HEK293 (cell line): Measurements from ENCODE around the gene PPFIA4.

Experiments used
- CTCF ChIA-PET: fragments of 350-600 bp; formaldehyde crosslinking; extraction: SDS; loops from one replicate; lab custom pipeline; 2021; ENCODE audit warnings: antibody characterized with exemption; lab: Yijun Ruan, JAX
- POLR2A ChIA-PET: fragments of 300-600 bp; formaldehyde crosslinking; extraction: SDS; loops from one replicate; lab custom pipeline; 2020; ENCODE audit warnings: antibody characterized with exemption, inconsistent platforms; lab: Yijun Ruan, JAX
- H3K27ac ChIP-seq: fragments of 200-500 bp; sonication (Bioruptor generic); 2 replicates; pipeline ENCODE4 v1.5.1; 2014; ENCODE audit warnings: low read depth, low read length, control low read depth, inconsistent platforms; ENCODE audit errors: extremely low read depth
- H3K36me3 ChIP-seq, 2 experiments: fragments of 200-500 bp in 1 of 2; sonication (Bioruptor generic) in 1 of 2; 1 replicate in 1 of 2; 2 replicates in 1 of 2; pipeline ENCODE4 v1.5.1; 2014 to 2017; ENCODE audit warnings: inconsistent platforms in 2 of 2, low read length in 2 of 2; ENCODE audit not compliant: control insufficient read depth in 2 of 2, insufficient read depth in 1 of 2
- H3K4me1 ChIP-seq: fragments of 200-500 bp; sonication (Bioruptor generic); 2 replicates; pipeline ENCODE4 v1.5.1; 2014; ENCODE audit warnings: mild to moderate bottlenecking, low read length, inconsistent platforms; ENCODE audit not compliant: control insufficient read depth, insufficient read depth
- H3K4me3 ChIP-seq: 2 replicates; pipeline ENCODE4 v1.5.1; 2011; ENCODE audit warnings: low read depth, mild to moderate bottlenecking, control low read depth, low read length, moderate library complexity
- H3K9me3 ChIP-seq: fragments of 200-500 bp; sonication (Bioruptor generic); 2 replicates; pipeline ENCODE4 v1.5.1; 2014; ENCODE audit warnings: low read depth, low read length, inconsistent platforms; ENCODE audit not compliant: control insufficient read depth, insufficient read depth
- BCL11A ChIP-seq: fragments of 450-650 bp; formaldehyde crosslinking; IDR thresholded peaks from 2 replicates; pipeline ENCODE4 v1.5.1; 2016; ENCODE audit warnings: low read depth, missing biosample characterization, missing genetic modification characterization
- HIC1 ChIP-seq: fragments of 450-650 bp; formaldehyde crosslinking; IDR thresholded peaks from 2 replicates; pipeline ENCODE4 v1.5.1; 2016; ENCODE audit warnings: missing biosample characterization, missing genetic modification characterization
- KLF1 ChIP-seq: fragments of 450-650 bp; formaldehyde crosslinking; IDR thresholded peaks from 2 replicates; pipeline ENCODE4 v1.5.1; 2016; ENCODE audit warnings: missing biosample characterization, missing genetic modification characterization
- KLF16 ChIP-seq: fragments of 450-650 bp; formaldehyde crosslinking; IDR thresholded peaks from 2 replicates; pipeline ENCODE4 v1.5.1; 2017; ENCODE audit warnings: missing biosample characterization, missing genetic modification characterization
- PATZ1 ChIP-seq: fragments of 450-650 bp; formaldehyde crosslinking; IDR thresholded peaks from 2 replicates; pipeline ENCODE4 v1.5.1; 2016; ENCODE audit warnings: missing biosample characterization, missing genetic modification characterization
- SALL2 ChIP-seq: fragments of 450-650 bp; formaldehyde crosslinking; IDR thresholded peaks from 2 replicates; pipeline ENCODE4 v1.5.0; 2017; ENCODE audit warnings: missing biosample characterization, mild to moderate bottlenecking, missing genetic modification characterization, borderline replicate concordance
- TSHZ1 ChIP-seq: fragments of 450-650 bp; formaldehyde crosslinking; IDR thresholded peaks from 2 replicates; pipeline ENCODE4 v1.5.1; 2016; ENCODE audit warnings: missing biosample characterization, missing genetic modification characterization, borderline replicate concordance
- ZEB2 ChIP-seq: fragments of 450-650 bp; formaldehyde crosslinking; IDR thresholded peaks from 2 replicates; pipeline ENCODE4 v1.5.1; 2016; ENCODE audit warnings: missing biosample characterization, missing genetic modification characterization
- ZIC2 ChIP-seq: fragments of 450-650 bp; formaldehyde crosslinking; IDR thresholded peaks from 2 replicates; pipeline ENCODE4 v1.5.1; 2016; ENCODE audit warnings: missing biosample characterization, missing genetic modification characterization
- ZNF138 ChIP-seq: fragments of 450-650 bp; formaldehyde crosslinking; IDR thresholded peaks from 2 replicates; pipeline ENCODE4 v1.5.1; 2016; ENCODE audit warnings: missing biosample characterization, missing genetic modification characterization, borderline replicate concordance
- ZNF148 ChIP-seq: fragments of 450-650 bp; formaldehyde crosslinking; IDR thresholded peaks from 2 replicates; pipeline ENCODE4 v1.5.0; 2017; ENCODE audit warnings: missing biosample characterization, missing genetic modification characterization, borderline replicate concordance
- ZNF202 ChIP-seq: fragments of 450-650 bp; formaldehyde crosslinking; IDR thresholded peaks from 2 replicates; pipeline ENCODE4 v1.5.1; 2016; ENCODE audit warnings: missing biosample characterization, missing genetic modification characterization, borderline replicate concordance
- ZNF350 ChIP-seq: fragments of 450-650 bp; formaldehyde crosslinking; IDR thresholded peaks from 2 replicates; pipeline ENCODE4 v1.5.0; 2017; ENCODE audit warnings: missing biosample characterization, mild to moderate bottlenecking, missing genetic modification characterization
- ZNF404 ChIP-seq: fragments of 450-650 bp; formaldehyde crosslinking; IDR thresholded peaks from 2 replicates; pipeline ENCODE4 v1.5.1; 2017; ENCODE audit warnings: missing biosample characterization, missing genetic modification characterization
- ZNF664 ChIP-seq: fragments of 450-650 bp; formaldehyde crosslinking; IDR thresholded peaks from 2 replicates; pipeline ENCODE4 v1.5.1; 2016; ENCODE audit warnings: missing biosample characterization, missing genetic modification characterization
- ZNF704 ChIP-seq: fragments of 450-650 bp; formaldehyde crosslinking; IDR thresholded peaks from 2 replicates; pipeline ENCODE4 v1.5.1; 2016; ENCODE audit warnings: missing biosample characterization, missing genetic modification characterization
- ZNF707 ChIP-seq: fragments of 450-650 bp; formaldehyde crosslinking; IDR thresholded peaks from 2 replicates; pipeline ENCODE4 v1.5.1; 2016; ENCODE audit warnings: missing biosample characterization, missing genetic modification characterization

Gene PPFIA4

GRCh38 chr1:203091761-203092330, 65.6 kb downstream of the PPFIA4 start (continued):
- TF ChIP-seq ZNF148 (tag by site-specific recombination) (no peak), KLF1 (no peak), ZNF707 (tag by site-specific recombination) (no peak), KLF16 (tag by site-specific recombination) (no peak), ZNF350 (tag by site-specific recombination) (no peak), ZEB2 (no peak)

GRCh38 chr1:203093754-203094410, 67.6 kb downstream of the PPFIA4 start:
- TF ChIP-seq TSHZ1 (no peak), SALL2 (tag by site-specific recombination) (no peak), ZNF704 (tag by site-specific recombination) (no peak), ZNF404 (tag by site-specific recombination) (no peak), ZNF664 (tag by site-specific recombination) (no peak), PATZ1 (tag by site-specific recombination) (no peak), HIC1 (no peak), ZNF138 (tag by site-specific recombination) (no peak), ZNF202 (tag by site-specific recombination) (no peak), ZIC2 (tag by site-specific recombination) (no peak), BCL11A (tag by site-specific recombination) (no peak)

More at GRCh38 chr1:203093754-203094410, 67.6 kb downstream of the PPFIA4 start:
- POLR2A ChIA-PET, result no interaction called here
- CTCF ChIA-PET, result interaction anchor here (1.7 kb wide), 1 partner anchor 9 kb away, joined by 6 read pairs; no protein-coding TSS in a partner anchor
- Histone ChIP-seq H3K9me3 (no peaks in the 10 kb centered on the region), H3K4me3 (no peak overlapping the region), H3K36me3 (no peaks in the 10 kb centered on the region), H3K4me1 (no peaks in the 10 kb centered on the region), H3K27ac (no peak overlapping the region)
